ENCODE measurements around the gene EPN2. TPM values are rescaled to one million over a fixed set of nuclear protein-coding genes. Genes with fewer than 3 reads are reported as not detected.

EPN2 gene
- total RNA-seq, 2 experiments from 2014 or later, result 20.1 to 20.4 TPM

DNA sequence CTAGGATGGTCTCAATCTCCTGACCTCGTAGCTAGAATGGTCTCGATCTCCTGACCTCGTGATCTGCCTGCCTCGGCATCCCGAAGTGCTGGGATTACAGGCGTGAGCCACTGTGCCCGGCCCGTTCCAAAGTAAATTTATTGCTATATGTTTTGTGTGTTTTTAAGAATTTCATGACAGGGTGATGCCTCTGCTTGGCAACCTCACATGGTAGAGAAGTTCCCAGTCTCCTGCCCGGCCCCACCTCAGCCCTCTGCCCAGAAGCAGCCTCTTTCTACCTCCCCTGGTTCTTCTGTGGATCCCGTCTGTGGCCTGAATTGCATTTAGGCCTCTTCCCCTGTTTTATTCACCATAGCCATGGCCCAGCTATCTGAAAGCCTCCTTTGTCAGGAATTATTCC lies 70.4 kb downstream of the EPN2 start:
- ChIA-PET POLR2A (interaction anchor here (0.6 to 1.4 kb wide), 4 partner anchors 9 to 66 kb away, joined by 3 to 4 read pairs (median 3); no protein-coding TSS in a partner anchor), CTCF (ENCODE audit: unreplicated experiment) (no interaction called here)
- H3K9me3 ChIP-seq (ENCODE audit: low read length), result no peaks in the 10 kb centered on the region
- intact Hi-C loops (cut with micrococcal nuclease; ENCODE audit: unreplicated experiment), result loop anchor here (2.0 to 5.0 kb wide), 2 partner anchors 63 to 155 kb away; no protein-coding TSS in a partner anchor
- H3K36me3 ChIP-seq (ENCODE audit: insufficient read depth, low read length), result peaks cover 4% of the 10 kb centered on the region; the same call in 1 of the 2 replicates
- H3K9me2 ChIP-seq (ENCODE audit: insufficient read depth, low read length), result no peaks in the 10 kb centered on the region
- DNase-seq (ENCODE audit: low spot score), result no peak
- BruUV-seq (replicated peaks), result no TSS peak
- peaks cover 97% of the 10 kb centered on the region for H3K4me1 ChIP-seq (ENCODE audit: insufficient read depth, low read length, poor library complexity, severe bottlenecking)
- H3K27ac ChIP-seq (ENCODE audit: low read depth, low read length, poor library complexity, severe bottlenecking), result no peak overlapping the region
- no peak overlapping the region for H3K4me3 ChIP-seq (ENCODE audit: low read depth, low read length, poor library complexity, severe bottlenecking)
- peak overlapping the region; percentile 67 for H3K4me2 ChIP-seq (ENCODE audit: low read length)
- H2AFZ ChIP-seq (ENCODE audit: low read length), result no peak overlapping the region
- H3K79me2 ChIP-seq (ENCODE audit: insufficient read depth, low read depth, low read length), result no peaks in the 10 kb centered on the region
- peaks cover 13% of the 10 kb centered on the region for H4K20me1 ChIP-seq (ENCODE audit: insufficient read depth, low read length)
- TF ChIP-seq, protein P1, sequence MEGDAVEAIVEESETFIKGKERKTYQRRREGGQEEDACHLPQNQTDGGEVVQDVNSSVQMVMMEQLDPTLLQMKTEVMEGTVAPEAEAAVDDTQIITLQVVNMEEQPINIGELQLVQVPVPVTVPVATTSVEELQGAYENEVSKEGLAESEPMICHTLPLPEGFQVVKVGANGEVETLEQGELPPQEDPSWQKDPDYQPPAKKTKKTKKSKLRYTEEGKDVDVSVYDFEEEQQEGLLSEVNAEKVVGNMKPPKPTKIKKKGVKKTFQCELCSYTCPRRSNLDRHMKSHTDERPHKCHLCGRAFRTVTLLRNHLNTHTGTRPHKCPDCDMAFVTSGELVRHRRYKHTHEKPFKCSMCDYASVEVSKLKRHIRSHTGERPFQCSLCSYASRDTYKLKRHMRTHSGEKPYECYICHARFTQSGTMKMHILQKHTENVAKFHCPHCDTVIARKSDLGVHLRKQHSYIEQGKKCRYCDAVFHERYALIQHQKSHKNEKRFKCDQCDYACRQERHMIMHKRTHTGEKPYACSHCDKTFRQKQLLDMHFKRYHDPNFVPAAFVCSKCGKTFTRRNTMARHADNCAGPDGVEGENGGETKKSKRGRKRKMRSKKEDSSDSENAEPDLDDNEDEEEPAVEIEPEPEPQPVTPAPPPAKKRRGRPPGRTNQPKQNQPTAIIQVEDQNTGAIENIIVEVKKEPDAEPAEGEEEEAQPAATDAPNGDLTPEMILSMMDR (conservative IDR thresholded peaks at IDR 0.05; ENCODE audit: low read length), result no peak

DNA sequence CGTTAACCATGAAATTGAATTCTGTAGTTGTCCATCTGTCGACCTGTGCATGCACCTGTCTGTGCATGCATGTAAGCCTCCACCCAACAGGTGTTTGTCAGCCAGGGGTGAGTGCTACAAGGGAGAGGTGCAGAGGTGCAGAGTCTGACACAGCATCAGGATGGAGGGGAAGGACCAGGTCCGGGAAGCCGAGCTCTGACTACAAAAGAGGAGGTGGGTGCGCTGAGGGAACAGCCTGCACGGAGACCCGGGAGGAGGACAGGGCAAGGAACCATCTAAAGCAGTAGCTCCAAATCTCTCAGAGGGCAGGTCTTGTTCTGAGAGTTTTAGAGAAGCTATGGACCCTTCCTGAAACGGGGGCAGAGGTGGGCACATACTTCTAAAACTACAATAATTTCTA lies 71.2 kb downstream of the EPN2 start:
- ChIA-PET POLR2A (interaction anchor here (0.6 to 1.4 kb wide), 5 partner anchors 8 to 146 kb away, joined by 3 to 4 read pairs (median 3); no protein-coding TSS in a partner anchor), CTCF (ENCODE audit: unreplicated experiment) (interaction anchor here (1.1 kb wide), 1 partner anchor 9 kb away, joined by 4 read pairs; no protein-coding TSS in a partner anchor)
- peak overlapping the region; percentile 67 for H3K4me2 ChIP-seq (ENCODE audit: low read length)
- peaks cover 5% of the 10 kb centered on the region; the same call in 1 of the 2 replicates for H3K36me3 ChIP-seq (ENCODE audit: insufficient read depth, low read length)
- no peaks in the 10 kb centered on the region for H3K9me2 ChIP-seq (ENCODE audit: insufficient read depth, low read length)
- peak; percentile 26 for DNase-seq (ENCODE audit: low spot score)
- H3K27ac ChIP-seq (ENCODE audit: low read depth, low read length, poor library complexity, severe bottlenecking), result no peak overlapping the region
- H3K4me3 ChIP-seq (ENCODE audit: low read depth, low read length, poor library complexity, severe bottlenecking), result no peak overlapping the region
- peaks cover 10% of the 10 kb centered on the region for H4K20me1 ChIP-seq (ENCODE audit: insufficient read depth, low read length)
- BruUV-seq (replicated peaks), result no TSS peak
- intact Hi-C loops (cut with micrococcal nuclease; ENCODE audit: unreplicated experiment), result loop anchor here (5.0 kb wide), 1 partner anchor 154 kb away; no protein-coding TSS in a partner anchor
- H3K9me3 ChIP-seq (ENCODE audit: low read length), result no peaks in the 10 kb centered on the region
- no peak overlapping the region for H2AFZ ChIP-seq (ENCODE audit: low read length)
- TF ChIP-seq, protein P1 (conservative IDR thresholded peaks at IDR 0.05; ENCODE audit: low read length), result no peak
- no peak for TF ChIP-seq EZH2phosphoT487 (IDR thresholded peaks at IDR 0.05; ENCODE audit: borderline replicate concordance, low read depth, low read length)
- H3K79me2 ChIP-seq (ENCODE audit: insufficient read depth, low read depth, low read length), result no peaks in the 10 kb centered on the region
- H3K4me1 ChIP-seq (ENCODE audit: insufficient read depth, low read length, poor library complexity, severe bottlenecking), result peaks cover 97% of the 10 kb centered on the region

DNA sequence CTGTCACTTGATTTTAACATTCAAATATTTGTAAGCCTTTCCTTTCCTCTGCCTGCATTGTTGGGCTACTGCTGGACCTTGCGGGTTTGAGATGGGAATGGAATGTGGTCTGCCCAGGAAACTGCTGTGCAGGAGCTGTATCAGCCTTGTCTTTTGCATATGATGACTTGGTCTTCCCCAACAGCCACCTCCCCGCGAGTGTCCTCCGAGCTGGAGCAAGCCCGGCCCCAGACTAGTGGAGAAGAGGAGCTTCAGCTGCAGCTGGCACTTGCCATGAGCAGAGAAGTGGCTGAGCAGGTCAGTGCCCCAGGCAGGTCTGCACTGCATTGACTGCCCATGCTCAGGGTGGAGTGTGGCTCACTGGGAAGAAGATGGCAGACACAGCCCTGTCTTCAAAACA lies 72.5 kb downstream of the EPN2 start:
- POLR2A ChIA-PET, result interaction anchor here (0.6 to 0.7 kb wide), 3 partner anchors 10 to 686 kb away, joined by 4 to 5 read pairs (median 4); no protein-coding TSS in a partner anchor
- intact Hi-C loops (cut with micrococcal nuclease; ENCODE audit: unreplicated experiment), result loop anchor here (5.0 kb wide), 1 partner anchor 153 kb away; no protein-coding TSS in a partner anchor

More for the DNA sequence above, 72.5 kb downstream of the EPN2 start:
- CTCF ChIA-PET (ENCODE audit: unreplicated experiment), result no interaction called here
- Histone ChIP-seq H3K9me2 (ENCODE audit: insufficient read depth, low read length) (no peaks in the 10 kb centered on the region), H2AFZ (ENCODE audit: low read length) (no peak overlapping the region), H4K20me1 (ENCODE audit: insufficient read depth, low read length) (no peaks in the 10 kb centered on the region), H3K4me1 (ENCODE audit: insufficient read depth, low read length, poor library complexity, severe bottlenecking) (peaks cover 91% of the 10 kb centered on the region), H3K79me2 (ENCODE audit: insufficient read depth, low read depth, low read length) (no peaks in the 10 kb centered on the region), H3K9me3 (ENCODE audit: low read length) (no peaks in the 10 kb centered on the region), H3K4me3 (ENCODE audit: low read depth, low read length, poor library complexity, severe bottlenecking) (no peak overlapping the region), H3K36me3 (ENCODE audit: insufficient read depth, low read length) (peaks cover 5% of the 10 kb centered on the region; the same call in 1 of the 2 replicates), H3K27ac (ENCODE audit: low read depth, low read length, poor library complexity, severe bottlenecking) (no peak overlapping the region), H3K4me2 (ENCODE audit: low read length) (peak overlapping the region; percentile 17; the same call in 1 of the 2 replicates)
- DNase-seq (ENCODE audit: low spot score), result no peak
- TF ChIP-seq, protein P1 (conservative IDR thresholded peaks at IDR 0.05; ENCODE audit: low read length), result no peak
- TF ChIP-seq EZH2phosphoT487 (IDR thresholded peaks at IDR 0.05; ENCODE audit: borderline replicate concordance, low read depth, low read length), result no peak
- BruUV-seq (replicated peaks), result no TSS peak

Data from OCI-LY7 (cell line).